SK-N-SH (cell line): ENCODE results near the gene DENND2A. TPM values are rescaled to one million over a fixed set of nuclear protein-coding genes. Genes with fewer than 3 reads are reported as not detected.

Source experiments
- CTCF ChIA-PET: fragments of 300-600, 350-600 bp; formaldehyde crosslinking; extraction: SDS; loops from one replicate; lab custom pipeline; 2021; lab: Yijun Ruan, JAX
- POLR2A ChIA-PET: fragments of 350-600 bp; sonication (Branson Sonifier 250); formaldehyde crosslinking; extraction: SDS; loops from one replicate; lab custom pipeline; 2020; ENCODE audit warnings: antibody characterized with exemption, inconsistent platforms; lab: Yijun Ruan, JAX
- DNase-seq: peaks from one replicate; pipeline ENCODE4 v3.0.0; 2012
- H2AFZ ChIP-seq: fragments of 200-600 bp; sonication (generic); 2 replicates; pipeline ENCODE4 v1.8.1; 2016; ENCODE audit warnings: antibody characterized with exemption, mild to moderate bottlenecking, low read depth
- H3F3A ChIP-seq: fragments of 200-600 bp; sonication (generic); replicated peaks from 2 replicates; pipeline ENCODE3; 2016; ENCODE audit warnings: antibody characterized with exemption, mild to moderate bottlenecking; ENCODE audit not compliant: insufficient read depth
- H3K27ac ChIP-seq, 2 experiments: fragments of 200-500 bp in 1 of 2; fragments of 200-600 bp in 1 of 2; sonication (Bioruptor generic) in 1 of 2; sonication (generic), shearing (Covaris generic) in 1 of 2; 2 replicates each; pipeline versions ENCODE4 v1.5.1 to v1.6.1; 2014 to 2016; ENCODE audit warnings: low read depth in 2 of 2, inconsistent platforms in 1 of 2, low read length in 1 of 2, mild to moderate bottlenecking in 1 of 2, mixed read lengths in 1 of 2
- H3K27me3 ChIP-seq: fragments of 200-600 bp; sonication (generic), shearing (Covaris generic); 2 replicates; pipeline ENCODE4 v1.6.1; 2016; ENCODE audit warnings: mixed run types; ENCODE audit not compliant: insufficient read depth
- H3K36me3 ChIP-seq, 2 experiments: fragments of 200-500 bp in 1 of 2; fragments of 200-600 bp in 1 of 2; sonication (Bioruptor generic) in 1 of 2; sonication (generic) in 1 of 2; replicated peaks in 1 of 2; 2 replicates each; pipeline versions ENCODE3 to v1.5.1; 2014 to 2016; ENCODE audit warnings: low read length in 1 of 2, mild to moderate bottlenecking in 1 of 2; ENCODE audit not compliant: insufficient read depth in 2 of 2, control insufficient read depth in 1 of 2
- H3K4me1 ChIP-seq, 2 experiments: fragments of 200-500 bp in 1 of 2; fragments of 200-600 bp in 1 of 2; sonication (Bioruptor generic) in 1 of 2; sonication (generic), shearing (Covaris generic) in 1 of 2; 2 replicates each; pipeline versions ENCODE4 v1.5.1 to v1.6.1; 2014 to 2016; ENCODE audit warnings: low read depth in 1 of 2, low read length in 1 of 2, mixed run types in 1 of 2; ENCODE audit not compliant: insufficient read depth in 2 of 2, control insufficient read depth in 1 of 2
- H3K4me2 ChIP-seq: fragments of 200-600 bp; sonication (generic), shearing (Covaris generic); 2 replicates; pipeline ENCODE4 v1.6.1; 2017; ENCODE audit warnings: mixed run types
- H3K4me3 ChIP-seq, 2 experiments: fragments of 200-500 bp in 1 of 2; fragments of 200-600 bp in 1 of 2; sonication (Bioruptor generic) in 1 of 2; sonication (generic), shearing (Covaris generic) in 1 of 2; 2 replicates each; pipeline versions ENCODE4 v1.5.1 to v1.8.1; 2014 to 2016; ENCODE audit warnings: low read depth in 2 of 2, inconsistent platforms in 1 of 2, low read length in 1 of 2, mild to moderate bottlenecking in 1 of 2, mixed read lengths in 1 of 2, moderate library complexity in 1 of 2
- H3K79me2 ChIP-seq: fragments of 200-600 bp; sonication (generic); 2 replicates; pipeline ENCODE4 v1.8.1; 2017; ENCODE audit warnings: mild to moderate bottlenecking; ENCODE audit not compliant: insufficient read depth
- H3K9ac ChIP-seq: fragments of 200-600 bp; sonication (generic); 2 replicates; pipeline ENCODE4 v1.6.1; 2017; ENCODE audit warnings: mixed run types
- H3K9me2 ChIP-seq: fragments of 200-600 bp; sonication (generic); 2 replicates; pipeline ENCODE4 v1.6.1; 2017; ENCODE audit warnings: mixed run types
- H3K9me3 ChIP-seq: fragments of 200-600 bp; sonication (generic); 2 replicates; pipeline ENCODE4 v1.6.1; 2017; ENCODE audit warnings: mixed run types, mild to moderate bottlenecking, moderate library complexity
- H4K20me1 ChIP-seq: fragments of 200-600 bp; sonication (generic); 2 replicates; pipeline ENCODE4 v1.6.1; 2017; ENCODE audit warnings: mild to moderate bottlenecking, mixed run types; ENCODE audit not compliant: insufficient read depth
- CHD2 ChIP-seq: fragments of 150-350 bp; IDR thresholded peaks from 2 replicates; pipeline ENCODE4 v1.6.1; 2018; ENCODE audit warnings: low read length; ENCODE audit not compliant: partially characterized antibody
- ELF1 ChIP-seq: IDR thresholded peaks from 2 replicates; pipeline ENCODE4 v1.4.0; 2012
- EP300 ChIP-seq, 2 experiments: IDR thresholded peaks; 2 replicates each; pipeline versions ENCODE4 v1.4.0 to v1.6.1; 2012; ENCODE audit warnings: borderline replicate concordance in 1 of 2, low read depth in 1 of 2, low read length in 1 of 2
- FOXM1 ChIP-seq: IDR thresholded peaks from 2 replicates; pipeline ENCODE4 v1.4.0; 2012; ENCODE audit warnings: low read depth, mild to moderate bottlenecking
- IRF3 ChIP-seq: fragments of 150-350 bp; IDR thresholded peaks from 2 replicates; pipeline ENCODE4 v1.6.1; 2016; ENCODE audit warnings: mild to moderate bottlenecking, low read depth, low read length
- MEF2A ChIP-seq: IDR thresholded peaks from 2 replicates; pipeline ENCODE4 v1.4.0; 2012; ENCODE audit warnings: low read depth, borderline replicate concordance
- NFIC ChIP-seq: IDR thresholded peaks from 2 replicates; pipeline ENCODE4 v1.4.0; 2012; ENCODE audit warnings: borderline replicate concordance
- POLR2AphosphoS5 ChIP-seq: IDR thresholded peaks from 2 replicates; pipeline ENCODE4 v1.6.1; 2012; ENCODE audit warnings: low read depth, low read length
- RAD21 ChIP-seq: IDR thresholded peaks from 2 replicates; pipeline ENCODE4 v1.6.1; 2012; ENCODE audit warnings: mild to moderate bottlenecking, low read length
- RXRA ChIP-seq: IDR thresholded peaks from 2 replicates; pipeline ENCODE4 v1.4.0; 2012; ENCODE audit warnings: low read depth, mild to moderate bottlenecking, borderline replicate concordance
- TCF12 ChIP-seq: IDR thresholded peaks from 2 replicates; pipeline ENCODE4 v1.4.0; 2012
- WGBS: methylation state at CpG from one replicate; pipeline ENCODE4 v1.1.6; 2017; ENCODE audit warnings: low lambda C conversion rate; 5-methylcytosine and 5-hydroxymethylcytosine counted together
- polyA plus RNA-seq, 3 experiments: library from polyadenylated mRNA; depleted of rRNA; stranded (reverse); fragments of >200 nt; gene quantifications; 2 replicates each; pipeline ENCODE4 v1.2.3, GENCODE V29; 2012
- TF ChIP-seq, protein P1 (sequence below): IDR thresholded peaks from 2 replicates; pipeline ENCODE4 v1.4.0; 2012; ENCODE audit warnings: low read depth, borderline replicate concordance

The DENND2A gene
- polyA plus RNA-seq, 1 of the 3 experiments (the other 2 are of a cell fraction) = 3.5 TPM

- Histone ChIP-seq H3K9me3 (no peaks in the 10 kb centered on the region), H3K79me2 (no peaks in the 10 kb centered on the region), H3K27me3 (no peaks in the 10 kb centered on the region), H3K4me2 (peak within 1 kb of the TSS; percentile 97), H3K4me1 (peaks cover 7 to 20% of the 10 kb centered on the region in 2 experiments; a peak in 2 of 4 replicates), H4K20me1 (no peaks in the 10 kb centered on the region), H3F3A (no peaks in the 10 kb centered on the region), H3K9me2 (no peaks in the 10 kb centered on the region), H3K9ac (peak within 1 kb of the TSS; percentile 60; the same call in 1 of the 2 replicates), H3K36me3 (no peaks in the 10 kb centered on the region), H3K27ac (0 out of 4 replicates have a peak within 1 kb of the TSS, but pooled peaks of 1 of the 2 experiments have one; percentile 18), H2AFZ (peak within 1 kb of the TSS; percentile 86), H3K4me3 (peak within 1 kb of the TSS; percentile 64 to 74)
- ChIA-PET POLR2A (interaction anchor here (1.2 kb wide), 1 partner anchor 24 kb away, joined by 5 read pairs; the partner anchor contains the start of gene NDUFB2), CTCF (interaction anchor here (0.5 to 4.5 kb wide), 6 partner anchors 12 to 340 kb away, joined by 3 to 45 read pairs (median 15); partner anchors contain the start of genes DENND2A and MRPS33)
- no peak for TF ChIP-seq EP300 (IDR thresholded peaks at IDR 0.05; ENCODE audit: borderline replicate concordance in 1 of 2, low read depth in 1 of 2, low read length in 1 of 2)
- 0 out of 2 replicates have a peak, but pooled peaks have one; percentile 1 for TF ChIP-seq NFIC
- no peak for TF ChIP-seq FOXM1
- TF ChIP-seq MEF2A = no peak
- DNase-seq = peak; percentile 99
- WGBS = 3% methylated on average over 32 of the region's 41 CpGs
Observed at GRCh38 chr7:140672382-140673062, 31.9 kb upstream of the DENND2A start, which contains the start of gene ADCK2. Gene ADCK2, plus strand, starts transcription at chr7:140672945. Its CDS starts 386 bp downstream, at chr7:140673331.

DNA sequence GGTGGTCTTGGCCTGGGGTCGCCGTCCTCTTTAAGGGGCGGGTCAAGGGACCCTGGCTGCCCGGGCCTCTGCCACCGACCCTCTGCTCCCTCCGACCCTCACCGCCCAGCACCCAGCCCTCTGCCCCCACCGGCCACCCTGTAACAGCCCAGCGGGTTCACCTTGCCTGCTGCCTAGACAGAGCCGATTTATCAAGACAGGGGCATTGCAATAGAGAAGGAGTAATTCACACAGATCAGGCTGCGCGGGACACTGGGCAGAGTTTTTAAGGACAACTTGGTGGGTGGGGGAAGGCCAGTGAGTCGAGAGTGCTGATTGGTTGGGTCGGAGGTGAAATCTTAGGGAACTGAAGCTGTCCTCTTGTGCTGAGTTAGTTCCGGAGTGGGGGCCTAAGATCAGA lies 31.4 kb upstream of the DENND2A start:
- no peak for DNase-seq
- Histone ChIP-seq H3K9me2 (no peaks in the 10 kb centered on the region), H3K9ac (no peak overlapping the region), H3F3A (no peaks in the 10 kb centered on the region), H3K27me3 (no peaks in the 10 kb centered on the region), H3K36me3 (no peaks in the 10 kb centered on the region), H3K79me2 (no peaks in the 10 kb centered on the region), H4K20me1 (no peaks in the 10 kb centered on the region), H3K9me3 (no peaks in the 10 kb centered on the region), H3K27ac (no peak overlapping the region), H3K4me2 (peak overlapping the region; percentile 49; the same call in 1 of the 2 replicates), H2AFZ (peak overlapping the region; percentile 86; the same call in 1 of the 2 replicates), H3K4me3 (no peak overlapping the region), H3K4me1 (peaks cover 7 to 20% of the 10 kb centered on the region in 2 experiments; a peak in 2 of 4 replicates)
- POLR2A ChIA-PET = no interaction called here
- 73% methylated on average over 14 of the region's 15 CpGs for WGBS
- TF ChIP-seq CHD2 (no peak), POLR2AphosphoS5 (no peak), ELF1 (no peak), RXRA (no peak), TCF12 (no peak), RAD21 (no peak), IRF3 (no peak)
- TF ChIP-seq, protein P1, sequence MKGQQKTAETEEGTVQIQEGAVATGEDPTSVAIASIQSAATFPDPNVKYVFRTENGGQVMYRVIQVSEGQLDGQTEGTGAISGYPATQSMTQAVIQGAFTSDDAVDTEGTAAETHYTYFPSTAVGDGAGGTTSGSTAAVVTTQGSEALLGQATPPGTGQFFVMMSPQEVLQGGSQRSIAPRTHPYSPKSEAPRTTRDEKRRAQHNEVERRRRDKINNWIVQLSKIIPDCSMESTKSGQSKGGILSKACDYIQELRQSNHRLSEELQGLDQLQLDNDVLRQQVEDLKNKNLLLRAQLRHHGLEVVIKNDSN = no peak
- CTCF ChIA-PET = interaction anchor here (1.2 to 4.5 kb wide), 4 partner anchors 19 to 341 kb away, joined by 3 to 45 read pairs (median 18); partner anchors contain the start of gene MRPS33
